SK-N-SH (cell line): ENCODE data around the gene SLC46A3.

Source experiments
- CHD2 ChIP-seq: fragments of 150-350 bp; IDR thresholded peaks from 2 replicates; pipeline ENCODE4 v1.6.1; 2018; ENCODE audit warnings: low read length; ENCODE audit not compliant: partially characterized antibody
- EZH2phosphoT487 ChIP-seq: fragments of 200-600 bp; sonication (generic); IDR thresholded peaks from 2 replicates; pipeline ENCODE4 v1.6.1; 2017; ENCODE audit warnings: low read depth, mixed run types, mild to moderate bottlenecking, antibody characterized with exemption, moderate library complexity, borderline replicate concordance
- FOSL2 ChIP-seq: IDR thresholded peaks from 2 replicates; pipeline ENCODE4 v1.4.0; 2012; ENCODE audit warnings: low read depth, mild to moderate bottlenecking, moderate library complexity, borderline replicate concordance
- FOXJ3 ChIP-seq: sonication (generic); formaldehyde crosslinking; IDR thresholded peaks from 2 replicates; pipeline ENCODE4 v1.5.1; 2020; ENCODE audit warnings: mild to moderate bottlenecking, missing genetic modification reagents
- GABPA ChIP-seq: IDR thresholded peaks from 2 replicates; pipeline ENCODE4 v1.4.0; 2012; ENCODE audit warnings: low read depth, mild to moderate bottlenecking
- JUND ChIP-seq: IDR thresholded peaks from 2 replicates; pipeline ENCODE4 v1.4.0; 2012
- MEF2A ChIP-seq: IDR thresholded peaks from 2 replicates; pipeline ENCODE4 v1.4.0; 2012; ENCODE audit warnings: low read depth, borderline replicate concordance
- MXI1 ChIP-seq: IDR thresholded peaks from 2 replicates; pipeline ENCODE4 v1.6.1; 2012; ENCODE audit warnings: mild to moderate bottlenecking, low read depth, low read length, improper control_type of control experiment
- POLR2AphosphoS5 ChIP-seq: IDR thresholded peaks from 2 replicates; pipeline ENCODE4 v1.6.1; 2012; ENCODE audit warnings: low read depth, low read length
- SIN3A ChIP-seq: IDR thresholded peaks from 2 replicates; pipeline ENCODE4 v1.6.1; 2012; ENCODE audit warnings: low read depth, mild to moderate bottlenecking, low read length, moderate library complexity, borderline replicate concordance
- TF ChIP-seq, protein P1 (sequence below): fragments of 200-600 bp; sonication (generic); IDR thresholded peaks from 2 replicates; pipeline ENCODE4 v1.6.1; 2017; ENCODE audit warnings: antibody characterized with exemption, mild to moderate bottlenecking, moderate library complexity
- TF ChIP-seq, protein P2 (sequence below): fragments of 150-350 bp; IDR thresholded peaks from 2 replicates; pipeline ENCODE4 v1.6.1; 2016; ENCODE audit warnings: mild to moderate bottlenecking, low read depth, low read length
- TF ChIP-seq, protein P3 (sequence below): IDR thresholded peaks from 2 replicates; pipeline ENCODE4 v1.6.1; 2012; ENCODE audit warnings: mild to moderate bottlenecking, low read depth, low read length, moderate library complexity
- TF ChIP-seq, protein P4 (sequence below): IDR thresholded peaks from 2 replicates; pipeline ENCODE4 v1.4.0; 2012; ENCODE audit warnings: low read depth, borderline replicate concordance

DNA sequence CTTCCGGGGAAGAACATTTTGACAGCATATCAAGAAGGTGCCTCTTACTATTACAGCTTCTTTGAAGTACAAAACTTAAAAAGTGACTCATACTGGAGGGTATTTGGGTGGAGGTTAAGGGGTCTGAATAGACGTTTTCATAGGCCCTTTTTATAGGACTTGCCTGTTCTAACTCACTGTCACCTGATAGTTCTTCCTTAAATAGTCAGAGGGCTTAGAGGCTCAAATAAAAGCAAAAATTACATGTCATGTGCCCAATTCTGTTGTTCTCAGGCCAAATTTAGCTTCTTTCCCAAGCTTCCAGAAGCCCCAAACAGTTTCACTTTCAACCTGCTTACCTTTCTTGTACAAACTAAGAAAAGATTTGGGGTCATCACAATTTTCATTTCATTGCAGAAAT, 16.1 kb upstream of the SLC46A3 start:
- TF ChIP-seq, protein P1, sequence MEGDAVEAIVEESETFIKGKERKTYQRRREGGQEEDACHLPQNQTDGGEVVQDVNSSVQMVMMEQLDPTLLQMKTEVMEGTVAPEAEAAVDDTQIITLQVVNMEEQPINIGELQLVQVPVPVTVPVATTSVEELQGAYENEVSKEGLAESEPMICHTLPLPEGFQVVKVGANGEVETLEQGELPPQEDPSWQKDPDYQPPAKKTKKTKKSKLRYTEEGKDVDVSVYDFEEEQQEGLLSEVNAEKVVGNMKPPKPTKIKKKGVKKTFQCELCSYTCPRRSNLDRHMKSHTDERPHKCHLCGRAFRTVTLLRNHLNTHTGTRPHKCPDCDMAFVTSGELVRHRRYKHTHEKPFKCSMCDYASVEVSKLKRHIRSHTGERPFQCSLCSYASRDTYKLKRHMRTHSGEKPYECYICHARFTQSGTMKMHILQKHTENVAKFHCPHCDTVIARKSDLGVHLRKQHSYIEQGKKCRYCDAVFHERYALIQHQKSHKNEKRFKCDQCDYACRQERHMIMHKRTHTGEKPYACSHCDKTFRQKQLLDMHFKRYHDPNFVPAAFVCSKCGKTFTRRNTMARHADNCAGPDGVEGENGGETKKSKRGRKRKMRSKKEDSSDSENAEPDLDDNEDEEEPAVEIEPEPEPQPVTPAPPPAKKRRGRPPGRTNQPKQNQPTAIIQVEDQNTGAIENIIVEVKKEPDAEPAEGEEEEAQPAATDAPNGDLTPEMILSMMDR: no peak
- TF ChIP-seq, protein P2, sequence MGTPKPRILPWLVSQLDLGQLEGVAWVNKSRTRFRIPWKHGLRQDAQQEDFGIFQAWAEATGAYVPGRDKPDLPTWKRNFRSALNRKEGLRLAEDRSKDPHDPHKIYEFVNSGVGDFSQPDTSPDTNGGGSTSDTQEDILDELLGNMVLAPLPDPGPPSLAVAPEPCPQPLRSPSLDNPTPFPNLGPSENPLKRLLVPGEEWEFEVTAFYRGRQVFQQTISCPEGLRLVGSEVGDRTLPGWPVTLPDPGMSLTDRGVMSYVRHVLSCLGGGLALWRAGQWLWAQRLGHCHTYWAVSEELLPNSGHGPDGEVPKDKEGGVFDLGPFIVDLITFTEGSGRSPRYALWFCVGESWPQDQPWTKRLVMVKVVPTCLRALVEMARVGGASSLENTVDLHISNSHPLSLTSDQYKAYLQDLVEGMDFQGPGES: no peak
- TF ChIP-seq POLR2AphosphoS5 (no peak), MXI1 (no peak), SIN3A (no peak), FOSL2 (no peak), EZH2phosphoT487 (no peak), MEF2A (no peak), JUND (no peak), GABPA (no peak), FOXJ3 (CRISPR knock-in tag) (no peak), CHD2 (no peak)
- TF ChIP-seq, protein P3, sequence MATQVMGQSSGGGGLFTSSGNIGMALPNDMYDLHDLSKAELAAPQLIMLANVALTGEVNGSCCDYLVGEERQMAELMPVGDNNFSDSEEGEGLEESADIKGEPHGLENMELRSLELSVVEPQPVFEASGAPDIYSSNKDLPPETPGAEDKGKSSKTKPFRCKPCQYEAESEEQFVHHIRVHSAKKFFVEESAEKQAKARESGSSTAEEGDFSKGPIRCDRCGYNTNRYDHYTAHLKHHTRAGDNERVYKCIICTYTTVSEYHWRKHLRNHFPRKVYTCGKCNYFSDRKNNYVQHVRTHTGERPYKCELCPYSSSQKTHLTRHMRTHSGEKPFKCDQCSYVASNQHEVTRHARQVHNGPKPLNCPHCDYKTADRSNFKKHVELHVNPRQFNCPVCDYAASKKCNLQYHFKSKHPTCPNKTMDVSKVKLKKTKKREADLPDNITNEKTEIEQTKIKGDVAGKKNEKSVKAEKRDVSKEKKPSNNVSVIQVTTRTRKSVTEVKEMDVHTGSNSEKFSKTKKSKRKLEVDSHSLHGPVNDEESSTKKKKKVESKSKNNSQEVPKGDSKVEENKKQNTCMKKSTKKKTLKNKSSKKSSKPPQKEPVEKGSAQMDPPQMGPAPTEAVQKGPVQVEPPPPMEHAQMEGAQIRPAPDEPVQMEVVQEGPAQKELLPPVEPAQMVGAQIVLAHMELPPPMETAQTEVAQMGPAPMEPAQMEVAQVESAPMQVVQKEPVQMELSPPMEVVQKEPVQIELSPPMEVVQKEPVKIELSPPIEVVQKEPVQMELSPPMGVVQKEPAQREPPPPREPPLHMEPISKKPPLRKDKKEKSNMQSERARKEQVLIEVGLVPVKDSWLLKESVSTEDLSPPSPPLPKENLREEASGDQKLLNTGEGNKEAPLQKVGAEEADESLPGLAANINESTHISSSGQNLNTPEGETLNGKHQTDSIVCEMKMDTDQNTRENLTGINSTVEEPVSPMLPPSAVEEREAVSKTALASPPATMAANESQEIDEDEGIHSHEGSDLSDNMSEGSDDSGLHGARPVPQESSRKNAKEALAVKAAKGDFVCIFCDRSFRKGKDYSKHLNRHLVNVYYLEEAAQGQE: no peak
- TF ChIP-seq, protein P4, sequence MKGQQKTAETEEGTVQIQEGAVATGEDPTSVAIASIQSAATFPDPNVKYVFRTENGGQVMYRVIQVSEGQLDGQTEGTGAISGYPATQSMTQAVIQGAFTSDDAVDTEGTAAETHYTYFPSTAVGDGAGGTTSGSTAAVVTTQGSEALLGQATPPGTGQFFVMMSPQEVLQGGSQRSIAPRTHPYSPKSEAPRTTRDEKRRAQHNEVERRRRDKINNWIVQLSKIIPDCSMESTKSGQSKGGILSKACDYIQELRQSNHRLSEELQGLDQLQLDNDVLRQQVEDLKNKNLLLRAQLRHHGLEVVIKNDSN: no peak
